Measurements from ENCODE around the gene DOK6. TPM values are rescaled to one million over a fixed set of nuclear protein-coding genes. Genes with fewer than 3 reads are reported as not detected.
"Not testable (repeated sequence)": the region's sequence is repeated elsewhere in the genome, so short reads cannot be mapped to it uniquely, and the experiment has no call there.

DOK6 gene
- total RNA-seq, 1 experiment from 2014 or later: not detected

- Histone ChIP-seq H3K27me3 (ENCODE audit: insufficient read depth, low read depth) (no peaks in the 10 kb centered on the region), H3K79me2 (ENCODE audit: low read depth) (no peaks in the 10 kb centered on the region), H2AFZ (no peak overlapping the region), H3K9me3 (ENCODE audit: insufficient read depth, low read depth) (no peaks in the 10 kb centered on the region), H3K9me2 (ENCODE audit: insufficient read depth) (no peaks in the 10 kb centered on the region), H3K4me2 (no peak overlapping the region), H3K4me1 (replicated peaks; ENCODE audit: insufficient read depth) (no peaks in the 10 kb centered on the region), H3F3A (ENCODE audit: insufficient read depth, low read depth) (no peaks in the 10 kb centered on the region), H4K20me1 (ENCODE audit: insufficient read depth) (no peaks in the 10 kb centered on the region), H3K4me3 (no peak overlapping the region), H3K27ac (no peak overlapping the region), H3K36me3 (ENCODE audit: low read depth) (no peaks in the 10 kb centered on the region)
- BruUV-seq (replicated peaks): no TSS peak
- intact Hi-C loops (cut with micrococcal nuclease; ENCODE audit: unreplicated experiment): no loop called here
- no peak for DNase-seq
- ChIA-PET CTCF (no interaction called here), POLR2A (ENCODE audit: unreplicated experiment) (no interaction called here)
- TF ChIP-seq EZH2 (IDR thresholded peaks at IDR 0.05; ENCODE audit: low read depth) (no peak), CTCF (conservative IDR thresholded peaks at IDR 0.05) (no peak)
These were observed 477.7 kb downstream of the DOK6 start for GRCh38 chr18:69878213-69878933.

GRCh38 chr18:69879051-69879450 lies 478.4 kb downstream of the DOK6 start:
- H3K27ac ChIP-seq; H4K20me1 ChIP-seq (ENCODE audit: insufficient read depth); POLR2A ChIA-PET (ENCODE audit: unreplicated experiment); H3K9me2 ChIP-seq (ENCODE audit: insufficient read depth); H3K4me3 ChIP-seq; DNase-seq; H3F3A ChIP-seq (ENCODE audit: insufficient read depth, low read depth); H3K79me2 ChIP-seq (ENCODE audit: low read depth); CTCF ChIA-PET; BruUV-seq (replicated peaks); H3K9me3 ChIP-seq (ENCODE audit: insufficient read depth, low read depth); intact Hi-C loops (cut with micrococcal nuclease; ENCODE audit: unreplicated experiment); H3K4me1 ChIP-seq (replicated peaks; ENCODE audit: insufficient read depth); H3K27me3 ChIP-seq (ENCODE audit: insufficient read depth, low read depth); H3K4me2 ChIP-seq; H2AFZ ChIP-seq; H3K36me3 ChIP-seq (ENCODE audit: low read depth): not testable (repeated sequence)

- no TSS peak for BruUV-seq (replicated peaks)
- no peak for DNase-seq
- H3K27ac ChIP-seq: no peak overlapping the region
- H3K4me2 ChIP-seq: no peak overlapping the region
- no peaks in the 10 kb centered on the region for H3K4me1 ChIP-seq (replicated peaks; ENCODE audit: insufficient read depth)
- intact Hi-C loops (cut with micrococcal nuclease; ENCODE audit: unreplicated experiment): no loop called here
- POLR2A ChIA-PET (ENCODE audit: unreplicated experiment): no interaction called here
- TF ChIP-seq EZH2 (IDR thresholded peaks at IDR 0.05; ENCODE audit: low read depth) (no peak), CTCF (conservative IDR thresholded peaks at IDR 0.05) (no peak)
- H3K79me2 ChIP-seq (ENCODE audit: low read depth): no peaks in the 10 kb centered on the region
- CTCF ChIA-PET: no interaction called here
- H3K36me3 ChIP-seq (ENCODE audit: low read depth): no peaks in the 10 kb centered on the region
- no peak overlapping the region for H2AFZ ChIP-seq
- no peaks in the 10 kb centered on the region for H3F3A ChIP-seq (ENCODE audit: insufficient read depth, low read depth)
- H3K27me3 ChIP-seq (ENCODE audit: insufficient read depth, low read depth): no peaks in the 10 kb centered on the region
- no peaks in the 10 kb centered on the region for H3K9me2 ChIP-seq (ENCODE audit: insufficient read depth)
- H4K20me1 ChIP-seq (ENCODE audit: insufficient read depth): no peaks in the 10 kb centered on the region
- H3K9me3 ChIP-seq (ENCODE audit: insufficient read depth, low read depth): no peaks in the 10 kb centered on the region
- H3K4me3 ChIP-seq: no peak overlapping the region
These were observed 479.4 kb downstream of the DOK6 start for GRCh38 chr18:69880083-69880482.

All from PC-9 (cell line).